Middle frontal gyrus (tissue), 1 donor: ENCODE data around the gene TBX4.

Experiments used
- DNase-seq: peaks from one replicate; pipeline ENCODE4 v3.0.0-alpha.2; 2015; ENCODE audit warnings: low spot score; ENCODE audit errors: extremely low spot score

Gene TBX4

GRCh38 chr17:61452301-61453290 lies at the start of gene TBX4:
Gene TBX4 (plus strand): TSS chr17:61452422. CDS start chr17:61456491, 4,069 bp downstream.
- no peak for DNase-seq

GRCh38 chr17:61402978-61403800 lies 49.0 kb upstream of the TBX4 start:
- no peak for DNase-seq

GRCh38 chr17:61403801-61404662 lies 48.2 kb upstream of the TBX4 start:
- DNase-seq = no peak

DNA sequence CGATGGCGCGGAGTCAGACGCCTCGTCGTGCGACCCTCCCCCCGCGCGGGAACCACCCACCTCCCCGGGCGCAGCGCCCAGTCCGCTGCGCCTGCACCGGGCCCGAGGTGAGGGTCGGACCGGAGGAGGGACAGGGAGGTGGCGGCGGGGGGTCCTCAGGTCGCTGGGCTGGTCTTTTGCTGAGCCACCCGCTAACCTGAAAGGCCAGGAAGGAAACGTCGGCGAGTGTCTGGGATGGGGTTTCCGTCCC lies 47.6 kb upstream of the TBX4 start:
- no peak for DNase-seq

GRCh38 chr17:61404913-61405685 lies 47.1 kb upstream of the TBX4 start:
- DNase-seq = no peak

- no peak for DNase-seq
Measured at GRCh38 chr17:61405686-61406536, 46.3 kb upstream of the TBX4 start.

DNA sequence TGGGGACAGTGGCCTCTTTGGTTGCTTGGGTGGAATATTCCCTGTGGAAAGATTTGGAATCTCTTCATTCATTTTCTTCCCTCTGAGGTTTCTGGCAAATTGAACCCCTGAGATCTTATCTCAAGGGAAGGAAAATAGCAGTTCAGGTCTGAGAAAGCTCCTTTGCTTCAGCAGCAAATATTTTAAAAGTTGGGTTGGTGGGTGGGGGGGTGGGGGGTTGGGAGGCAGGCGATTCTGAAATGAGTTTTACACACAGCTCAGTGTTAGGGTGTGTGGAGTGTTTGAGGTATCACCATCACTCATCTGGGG lies 45.7 kb upstream of the TBX4 start:
- no peak for DNase-seq

GRCh38 chr17:61406971-61407911 lies 45.0 kb upstream of the TBX4 start:
- DNase-seq = no peak

DNA sequence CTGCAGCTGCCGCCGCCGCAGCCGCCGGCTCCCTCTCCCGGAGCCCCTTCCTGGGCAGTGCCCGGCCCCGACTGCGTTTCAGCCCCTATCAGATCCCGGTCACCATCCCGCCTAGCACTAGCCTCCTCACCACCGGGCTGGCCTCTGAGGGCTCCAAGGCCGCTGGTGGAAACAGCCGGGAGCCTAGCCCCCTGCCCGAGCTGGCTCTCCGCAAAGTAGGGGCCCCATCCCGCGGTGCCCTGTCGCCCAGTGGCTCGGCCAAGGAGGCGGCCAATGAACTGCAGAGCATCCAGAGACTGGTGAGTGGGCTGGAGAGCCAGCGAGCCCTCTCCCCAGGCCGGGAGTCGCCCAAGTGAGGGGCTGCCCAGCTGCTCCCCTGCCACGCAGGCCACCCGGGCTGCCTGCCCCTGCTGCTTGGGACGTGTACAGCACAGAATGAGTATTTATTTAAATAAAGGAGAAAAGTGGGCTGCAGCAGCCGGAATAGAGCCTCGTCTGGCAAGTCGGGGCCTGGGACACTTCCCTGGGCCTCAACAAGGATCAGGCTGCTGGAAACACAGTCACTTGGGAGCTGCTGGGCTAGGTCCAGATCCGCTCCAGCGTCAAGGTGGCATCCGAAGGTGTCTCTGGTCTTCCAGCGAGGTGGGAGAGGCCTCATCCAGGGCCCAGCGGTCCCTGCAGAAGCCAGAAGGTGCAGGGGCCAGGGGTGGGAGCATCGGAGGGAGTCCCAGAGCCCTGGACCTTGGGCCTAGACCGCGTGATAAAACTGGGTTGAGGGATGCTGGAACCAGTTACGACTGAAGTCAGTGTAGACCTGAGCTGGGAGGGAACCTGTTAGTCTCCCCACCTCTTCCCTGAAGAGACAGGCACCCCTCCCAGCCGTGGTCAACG lies 43.8 kb upstream of the TBX4 start:
- DNase-seq = no peak

GRCh38 chr17:61409301-61410112 lies 42.7 kb upstream of the TBX4 start:
- DNase-seq = no peak

DNA sequence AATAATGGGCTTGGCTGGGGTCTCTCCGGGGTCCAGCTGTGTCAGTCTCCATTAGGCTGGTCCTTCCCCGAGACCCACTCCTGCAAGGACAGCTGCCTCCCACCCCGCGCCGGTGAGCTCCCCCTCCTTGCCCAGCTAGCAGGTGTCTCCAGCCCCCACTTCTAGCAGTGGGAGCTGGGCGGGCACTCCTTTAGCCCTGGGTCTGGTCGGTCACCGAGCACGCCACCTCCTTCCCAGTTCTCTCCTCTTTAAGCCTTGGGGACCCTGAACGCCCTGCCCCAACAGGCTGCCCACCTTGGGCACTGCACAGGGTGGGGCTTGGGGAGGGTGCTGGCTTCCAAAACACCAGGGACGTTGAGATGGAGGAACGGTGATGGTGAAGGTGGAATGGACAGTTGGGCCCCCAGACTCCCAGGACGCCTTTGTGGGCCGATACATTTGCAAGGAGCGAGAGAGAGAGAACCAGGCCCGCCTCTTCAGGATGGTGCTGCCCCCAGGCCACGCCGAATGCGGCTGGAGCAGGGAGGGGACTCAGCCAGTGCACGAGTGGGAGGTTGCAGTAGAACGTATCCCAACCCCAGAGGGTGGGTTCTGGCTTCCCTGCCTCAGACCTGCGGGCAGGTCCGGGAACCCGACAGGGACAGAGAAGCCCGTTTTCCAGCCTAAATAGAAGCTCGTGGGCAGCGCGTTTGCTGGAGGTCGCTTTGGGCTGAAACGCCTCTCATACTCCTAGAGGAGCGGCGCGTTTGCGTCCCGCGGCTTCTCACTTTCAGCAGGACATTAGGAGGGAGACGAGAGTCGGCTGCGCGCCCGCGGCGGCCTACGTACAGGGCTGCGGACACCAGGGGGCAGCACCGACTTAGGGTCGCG lies 41.8 kb upstream of the TBX4 start:
- DNase-seq = no peak

GRCh38 chr17:61411011-61411260 lies 41.3 kb upstream of the TBX4 start:
- no peak for DNase-seq

GRCh38 chr17:61411261-61412142 lies 40.7 kb upstream of the TBX4 start:
- DNase-seq = no peak

- peak; percentile 52 for DNase-seq
Measured at GRCh38 chr17:61412143-61412859, 39.9 kb upstream of the TBX4 start.
